HG03442 (cell line): ENCODE results near the gene SPAG16.

ENCODE experiments used
- ATAC-seq: cut with Tn5 transposase; IDR thresholded peaks from one replicate; pipeline ENCODE4 v1.9.1; 2021; ENCODE audit warnings: mild to moderate bottlenecking, moderate library complexity; ENCODE audit not compliant: unreplicated experiment

Gene SPAG16

DNA sequence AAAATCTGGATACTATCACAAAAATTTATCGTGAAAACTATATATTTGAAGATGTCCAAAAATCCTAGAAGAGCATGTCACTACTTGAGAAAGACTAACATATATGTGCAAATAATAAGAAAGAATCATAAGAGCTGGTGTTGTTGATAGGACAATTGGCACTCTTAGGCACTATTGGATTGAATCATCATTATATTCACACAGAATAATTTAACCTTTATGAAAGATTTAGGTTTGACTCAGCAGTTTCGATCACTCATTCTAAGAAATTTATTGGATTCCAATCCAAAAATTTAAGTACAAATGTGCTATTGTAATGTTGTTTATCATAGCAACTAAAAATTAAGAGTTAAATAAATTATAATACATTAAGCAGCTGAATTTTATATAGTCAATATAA lies 503.6 kb downstream of the SPAG16 start:
- ATAC-seq: peak; percentile 73

DNA sequence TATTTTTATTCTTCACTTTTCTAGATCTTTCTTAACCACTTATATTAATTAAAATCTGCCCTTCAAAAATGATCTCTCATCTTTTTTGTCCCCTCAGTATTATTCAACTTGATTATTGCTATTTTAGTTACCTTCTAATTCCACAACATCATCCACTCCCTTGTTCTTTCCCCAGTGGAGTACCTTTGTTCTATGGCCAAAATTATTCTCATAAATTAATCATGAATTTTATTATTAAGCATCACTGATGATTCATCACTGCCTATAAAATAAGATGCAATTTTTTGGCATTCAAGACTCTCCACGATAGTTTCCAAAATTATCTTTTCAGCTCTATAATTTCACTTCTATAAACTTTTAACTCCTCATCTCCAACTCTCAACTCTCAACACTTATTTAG lies 505.7 kb downstream of the SPAG16 start:
- ATAC-seq: no peak

DNA sequence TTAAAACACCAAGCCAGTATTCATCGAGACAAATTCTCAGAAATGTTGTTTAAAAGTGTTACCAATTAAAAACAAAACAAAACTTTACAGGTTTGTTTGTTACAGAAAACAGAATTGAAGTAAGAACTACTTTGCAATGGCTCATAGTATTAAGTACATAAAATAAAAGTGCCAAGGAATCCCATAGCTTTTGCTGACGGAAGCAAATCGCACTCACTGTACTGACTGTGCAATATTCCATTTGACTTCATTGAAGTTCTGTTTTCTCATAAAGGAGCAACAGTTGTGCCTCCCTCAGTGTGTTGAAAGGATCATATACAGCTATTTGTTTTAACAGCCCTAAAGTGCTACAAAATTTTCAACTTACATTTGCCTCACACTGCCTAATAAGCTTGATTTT lies 507.8 kb downstream of the SPAG16 start:
- ATAC-seq: no peak

DNA sequence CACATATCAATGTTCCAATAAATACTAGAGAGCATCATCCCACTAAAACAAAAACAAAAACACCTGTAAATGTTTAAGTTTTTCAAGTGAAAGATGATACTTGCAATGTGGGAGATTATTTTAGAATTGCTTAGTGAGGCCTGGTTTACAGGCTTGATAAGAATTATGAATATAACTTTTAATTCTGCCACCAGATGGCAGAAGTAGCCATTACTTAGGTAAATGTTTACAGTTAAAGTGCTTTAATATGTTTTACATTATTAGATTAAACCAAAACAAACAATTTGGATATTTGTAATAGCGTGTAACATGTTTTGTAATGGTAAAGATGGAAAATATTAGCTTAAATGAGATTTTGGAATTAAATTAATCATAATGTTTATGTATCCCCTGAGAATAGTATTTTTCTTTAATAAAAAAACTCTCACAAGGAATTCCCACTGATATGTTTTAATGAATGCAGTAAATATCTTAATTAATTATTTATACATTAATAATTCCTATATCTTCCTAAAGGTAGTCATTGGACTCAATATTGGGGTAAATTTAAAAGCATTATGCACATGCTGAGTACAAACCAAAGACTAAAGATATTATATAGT lies 522.0 kb downstream of the SPAG16 start:
- no peak for ATAC-seq

DNA sequence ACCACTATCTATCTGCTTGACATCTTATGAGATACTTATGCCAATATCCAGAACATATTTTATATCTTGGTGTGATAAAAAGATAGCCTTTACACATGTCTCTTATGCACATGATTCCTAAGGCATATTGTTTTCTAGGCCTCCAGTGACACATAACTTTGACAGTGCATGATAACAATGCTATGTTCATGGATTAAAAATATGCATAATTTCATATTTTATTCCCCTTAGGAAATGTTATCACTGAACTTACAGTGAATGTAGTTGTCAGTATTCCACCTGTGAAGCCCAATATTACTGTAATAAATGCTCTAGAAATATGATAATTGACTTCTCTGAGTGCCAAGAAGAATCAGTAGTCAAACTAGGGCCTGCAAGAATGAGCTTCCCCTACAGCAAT lies 532.3 kb downstream of the SPAG16 start:
- ATAC-seq: no peak

DNA sequence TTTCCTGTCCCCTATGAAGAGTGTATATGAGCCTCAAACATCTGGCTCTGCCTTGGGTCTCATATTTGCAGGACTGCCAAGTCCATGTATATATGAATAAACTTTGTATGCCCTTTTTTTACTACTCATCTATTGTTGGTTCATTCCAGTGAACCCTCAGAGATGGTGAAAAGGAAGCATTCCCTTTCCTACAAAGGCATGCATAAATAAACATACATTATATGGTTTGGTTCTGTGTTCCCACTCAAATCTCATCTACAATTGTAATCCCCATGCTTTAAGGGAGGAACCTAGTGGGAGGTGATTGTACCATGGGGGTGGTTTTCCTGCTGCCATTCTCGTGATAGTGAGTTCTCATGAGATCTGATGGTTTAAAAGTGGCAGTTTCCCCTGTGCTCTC lies 534.2 kb downstream of the SPAG16 start:
- no peak for ATAC-seq

DNA sequence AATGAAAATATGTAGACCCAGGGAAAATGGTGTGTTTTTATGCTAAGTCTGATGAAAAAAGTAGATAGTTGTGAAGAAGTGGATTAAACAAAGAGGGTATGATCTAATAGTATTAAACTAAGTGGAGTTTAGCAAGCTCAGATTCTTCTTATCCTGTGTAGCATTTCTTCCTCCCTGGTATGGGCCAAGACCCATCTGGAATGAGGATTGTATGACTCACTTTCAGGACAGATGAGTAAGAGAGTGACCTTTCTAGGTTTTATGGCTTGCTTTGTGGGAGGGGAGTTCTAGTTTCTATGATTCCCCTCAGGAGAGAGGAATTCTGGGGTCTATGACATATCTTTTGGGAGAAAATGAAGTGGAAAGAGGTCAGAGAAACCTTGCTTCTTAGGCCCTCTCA lies 550.1 kb downstream of the SPAG16 start:
- no peak for ATAC-seq

DNA sequence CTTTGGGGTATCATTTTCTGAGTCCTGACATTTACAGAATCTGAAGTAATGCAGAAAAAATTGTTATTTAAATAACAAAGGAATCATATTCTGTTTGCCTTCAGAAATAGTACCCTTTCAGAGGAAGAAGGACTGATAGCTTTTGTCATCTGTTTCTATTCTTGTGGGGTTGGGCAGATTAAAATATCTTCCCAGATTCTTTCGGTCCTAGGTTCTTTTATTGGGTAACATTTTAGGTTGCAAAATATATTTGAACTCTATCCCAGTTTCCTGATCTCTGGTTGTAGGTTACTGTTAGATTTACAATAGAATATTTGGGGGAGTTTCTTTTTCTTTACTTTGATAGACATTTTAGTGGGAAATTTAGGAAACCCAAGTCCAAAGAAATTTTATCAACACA lies 550.5 kb downstream of the SPAG16 start:
- ATAC-seq: no peak

DNA sequence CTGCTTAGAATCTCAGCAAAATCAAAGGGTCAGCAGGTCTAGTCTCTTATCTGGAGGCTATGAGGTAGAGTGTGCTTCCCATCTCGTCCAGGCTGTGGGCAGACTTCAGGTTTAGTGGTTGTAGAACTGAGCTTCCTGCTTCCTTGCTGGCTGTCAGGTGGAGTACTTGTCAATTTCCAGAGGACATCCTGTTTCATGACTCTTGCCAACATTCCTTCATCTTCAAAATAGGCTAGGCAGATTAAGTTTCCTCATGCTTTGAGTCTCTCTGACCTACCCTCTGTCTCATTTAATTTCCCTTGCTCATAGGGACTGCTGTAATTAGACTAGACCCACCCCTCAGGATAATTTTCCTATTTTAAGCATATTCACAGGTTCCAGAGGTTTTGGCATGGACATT lies 562.6 kb downstream of the SPAG16 start:
- ATAC-seq: no peak

DNA sequence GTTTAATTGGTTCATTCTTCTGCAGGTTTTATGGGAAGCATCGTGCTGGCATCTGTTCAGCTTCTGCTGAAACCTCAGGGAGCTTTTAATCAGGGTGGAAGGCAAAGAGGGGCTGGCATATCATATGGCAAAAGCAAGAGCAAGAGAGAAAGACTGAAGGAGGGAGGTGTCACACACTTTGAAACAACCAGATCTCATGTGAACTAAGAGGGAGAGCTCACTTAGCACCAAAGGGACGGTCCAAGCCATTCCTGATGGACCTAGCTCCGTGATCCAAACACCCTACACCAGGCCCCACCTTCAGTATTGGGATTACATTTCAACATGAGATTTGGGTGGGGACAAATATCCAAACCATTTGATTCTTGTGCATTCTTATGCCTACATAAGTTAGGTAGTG lies 563.1 kb downstream of the SPAG16 start:
- ATAC-seq: no peak

DNA sequence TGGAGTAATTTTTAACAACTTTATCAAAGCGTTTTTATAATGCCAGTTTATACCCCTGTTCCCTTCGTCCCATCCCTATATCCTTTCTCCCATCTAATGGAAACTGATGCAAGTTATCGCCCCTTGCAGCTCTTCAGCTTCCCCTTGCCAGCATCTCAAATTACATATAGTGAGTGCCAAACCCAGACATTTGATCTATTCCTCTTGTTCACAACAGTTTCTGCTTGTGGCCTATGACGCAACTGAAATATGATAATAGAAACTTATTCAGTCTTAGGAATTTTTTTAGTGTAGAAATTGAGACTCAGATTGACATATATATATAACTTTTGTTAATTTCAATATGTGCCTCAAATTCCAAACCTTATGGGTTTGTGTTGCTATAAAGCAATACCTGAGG lies 564.4 kb downstream of the SPAG16 start:
- no peak for ATAC-seq

DNA sequence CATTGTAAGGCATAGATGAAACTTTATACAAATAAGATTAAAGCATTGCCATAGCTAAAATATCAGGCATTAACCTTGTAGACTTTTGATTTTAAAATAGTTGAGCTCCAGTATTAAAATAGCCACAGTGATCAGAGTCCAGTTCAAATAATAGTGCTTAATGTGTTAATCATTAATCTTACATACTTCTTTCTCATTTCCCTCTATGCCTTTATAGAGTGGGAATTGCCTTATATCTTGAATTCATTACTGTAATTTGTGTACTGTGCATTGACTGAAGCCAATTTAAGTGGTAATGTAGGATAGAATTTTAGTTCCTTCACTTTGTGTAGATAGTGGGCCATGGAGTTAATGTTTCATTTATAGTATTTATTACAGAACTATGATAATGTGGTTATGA lies 577.4 kb downstream of the SPAG16 start:
- ATAC-seq: no peak

DNA sequence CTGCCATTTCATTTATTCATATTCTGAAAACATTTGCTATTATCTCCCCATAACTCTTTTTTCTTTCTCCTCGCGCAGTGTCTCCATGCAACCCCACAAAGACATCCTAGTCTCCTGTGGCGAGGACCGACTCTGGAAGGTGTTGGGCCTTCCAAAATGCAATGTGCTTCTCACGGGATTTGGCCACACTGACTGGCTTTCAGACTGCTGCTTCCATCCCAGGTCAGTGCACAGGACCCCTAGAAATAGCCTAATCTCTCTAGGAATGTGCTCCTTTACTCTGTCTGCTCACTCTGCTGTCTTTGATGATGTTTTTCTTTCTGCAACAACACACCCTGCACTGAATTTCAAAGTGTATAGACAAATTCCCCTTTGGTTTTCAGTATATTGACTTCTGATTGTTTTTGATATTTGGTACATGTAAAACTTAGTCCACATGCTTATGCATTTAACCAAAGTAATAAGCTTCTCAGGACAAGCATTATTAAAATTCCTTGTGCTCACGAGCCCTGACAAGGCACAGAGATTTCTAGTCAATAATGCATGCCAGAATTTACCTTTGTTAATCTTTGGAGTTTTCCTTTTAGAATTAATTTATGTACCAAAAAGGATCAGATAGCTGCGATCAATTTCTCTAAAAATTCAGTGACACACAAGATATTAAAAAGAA lies 578.3 kb downstream of the SPAG16 start:
- no peak for ATAC-seq

DNA sequence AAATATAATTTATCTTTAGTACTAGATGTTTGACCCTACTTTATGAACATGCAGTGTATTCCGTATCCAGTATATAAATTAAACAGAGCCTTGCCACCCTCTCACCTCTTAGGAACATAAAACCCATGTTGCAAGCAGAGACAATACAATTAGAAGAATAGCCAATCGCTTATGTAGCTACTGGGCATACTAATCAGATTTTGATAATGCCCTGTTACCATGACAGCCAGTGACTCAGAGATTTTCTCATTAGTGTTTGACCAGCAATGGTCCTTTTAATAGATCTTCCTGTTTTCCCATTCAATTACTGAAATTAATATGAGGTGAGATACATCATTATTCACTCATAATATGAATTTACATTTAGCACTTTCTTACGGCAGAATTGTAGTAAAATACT lies 579.3 kb downstream of the SPAG16 start:
- ATAC-seq: no peak

DNA sequence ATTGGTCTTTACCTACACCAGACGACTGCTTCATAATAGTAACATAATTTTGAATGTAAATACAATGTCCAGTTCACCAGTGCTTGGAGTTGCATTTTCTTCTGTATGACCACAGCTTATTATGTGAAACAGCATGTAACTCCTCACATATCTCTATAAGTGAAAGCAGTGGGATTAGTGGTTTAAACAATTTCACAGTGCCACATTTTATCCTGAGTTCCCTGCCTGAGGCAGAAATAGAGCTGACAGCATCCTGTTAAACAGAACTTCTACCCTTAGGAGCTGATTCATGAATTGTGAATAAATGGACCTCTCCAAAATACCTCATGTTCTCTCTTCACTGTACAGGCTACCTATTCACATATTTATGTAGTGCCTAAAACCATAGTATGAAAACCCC lies 584.3 kb downstream of the SPAG16 start:
- ATAC-seq: no peak

DNA sequence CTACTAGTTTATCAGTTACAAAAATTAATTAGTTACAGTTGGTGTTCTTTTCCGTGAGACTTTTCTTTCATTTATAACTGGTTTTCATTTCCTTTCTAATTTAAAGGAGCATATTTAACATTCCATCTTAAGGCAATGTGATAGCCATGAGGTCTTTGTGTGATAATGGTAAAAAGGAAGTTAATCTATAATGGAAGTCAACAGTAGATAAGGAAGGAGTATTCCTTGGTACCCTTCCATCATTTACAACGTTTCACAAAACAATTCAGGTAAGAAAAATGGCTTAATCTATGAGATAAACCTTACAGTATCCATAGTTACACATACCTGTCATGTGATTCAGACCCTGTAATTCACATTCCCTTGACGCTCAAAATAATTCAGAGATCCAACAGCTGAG lies 601.2 kb downstream of the SPAG16 start:
- no peak for ATAC-seq

DNA sequence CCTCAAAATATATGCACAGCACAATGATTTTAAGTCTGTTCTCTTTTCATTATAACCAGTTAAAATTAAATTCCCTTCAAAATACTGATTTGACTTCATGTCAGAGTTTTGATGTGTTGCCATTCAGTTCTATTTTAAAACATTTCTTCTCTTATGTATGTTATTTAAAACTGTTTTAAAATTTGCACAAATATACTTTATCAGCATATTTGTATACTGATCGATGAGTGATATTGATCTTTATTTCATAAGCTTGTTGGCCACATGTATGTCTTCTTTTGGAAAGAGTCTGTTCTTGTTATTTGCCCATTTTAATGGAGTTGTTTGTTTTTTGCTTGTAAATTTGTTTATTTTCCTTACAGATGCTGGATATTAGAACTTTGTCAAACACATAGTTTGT lies 630.2 kb downstream of the SPAG16 start:
- no peak for ATAC-seq

DNA sequence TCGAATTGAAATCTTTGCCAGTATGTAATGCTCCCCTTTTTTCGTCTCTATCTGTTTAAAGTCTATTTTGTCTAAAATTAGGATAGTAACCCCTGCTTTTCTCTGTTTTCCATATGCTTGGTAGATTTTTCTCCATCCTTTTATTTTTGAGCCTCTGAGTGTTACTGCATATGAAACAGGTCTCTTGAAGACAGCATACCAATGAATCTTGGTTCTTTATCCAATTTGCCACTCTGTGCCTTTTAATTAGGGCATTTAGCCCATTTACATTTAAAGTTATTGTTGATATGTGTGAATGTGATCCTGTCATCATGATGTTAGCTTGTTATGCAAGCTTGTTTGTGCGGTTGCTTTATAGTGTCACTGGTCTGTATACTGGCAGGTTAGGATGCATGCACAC lies 635.8 kb downstream of the SPAG16 start:
- no peak for ATAC-seq

DNA sequence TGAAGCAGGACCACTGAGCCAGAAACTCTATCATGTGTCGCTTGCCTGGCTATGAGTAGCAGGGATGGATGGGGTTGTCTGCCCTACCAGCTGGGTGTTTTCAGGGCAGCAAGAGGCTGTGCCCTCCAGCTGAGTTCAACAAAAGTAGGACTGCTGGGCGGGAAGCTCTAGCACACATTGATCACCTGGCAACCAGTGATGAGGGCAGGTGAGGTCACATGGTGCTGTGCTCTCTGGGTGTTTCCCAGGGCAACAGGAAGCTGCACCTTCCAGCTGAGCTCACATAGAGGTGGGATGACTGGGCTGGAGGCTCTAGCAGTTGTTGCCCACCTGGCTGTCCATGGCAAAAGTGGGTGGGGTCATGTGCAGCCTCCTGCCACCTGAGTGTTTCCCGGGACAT lies 639.3 kb downstream of the SPAG16 start:
- ATAC-seq: no peak

DNA sequence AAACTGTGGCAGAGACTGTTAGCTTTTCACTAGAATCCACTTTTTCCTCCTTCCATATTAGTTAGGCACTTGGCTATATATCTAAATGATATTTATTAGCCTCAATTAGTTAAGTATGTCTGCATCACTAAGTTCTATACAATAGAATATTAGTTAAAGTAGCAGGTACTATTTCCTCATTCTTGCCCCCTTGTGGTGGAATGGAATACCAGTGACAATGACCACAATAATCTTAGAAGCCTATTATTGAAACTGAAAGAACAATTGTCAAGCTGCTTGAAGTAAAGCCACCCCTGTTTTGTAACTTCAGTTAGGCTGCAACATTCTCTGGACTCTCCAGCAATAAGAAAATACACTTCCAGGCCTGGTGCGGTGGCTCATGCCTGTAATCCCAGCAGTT lies 650.3 kb downstream of the SPAG16 start:
- ATAC-seq: peak; percentile 98

DNA sequence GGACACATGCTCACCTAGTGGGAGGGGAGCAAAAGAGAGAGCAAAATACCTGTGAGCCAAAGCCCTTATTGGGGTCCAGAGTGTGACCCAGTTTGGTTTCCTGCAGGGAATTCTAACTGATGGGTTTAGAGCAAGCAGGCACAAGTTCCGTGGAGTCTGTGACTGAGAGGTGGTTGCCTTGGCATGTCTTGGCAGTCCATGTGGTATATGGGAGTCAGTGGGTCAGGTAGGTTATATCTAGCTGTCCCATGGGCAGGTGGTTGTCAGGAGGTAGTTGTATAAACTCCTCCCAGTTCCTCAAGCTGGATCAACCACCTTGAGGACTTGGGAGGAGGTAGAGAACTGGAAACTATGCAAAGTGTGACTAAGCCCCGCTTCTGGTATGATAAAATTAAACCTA lies 673.8 kb downstream of the SPAG16 start:
- no peak for ATAC-seq

DNA sequence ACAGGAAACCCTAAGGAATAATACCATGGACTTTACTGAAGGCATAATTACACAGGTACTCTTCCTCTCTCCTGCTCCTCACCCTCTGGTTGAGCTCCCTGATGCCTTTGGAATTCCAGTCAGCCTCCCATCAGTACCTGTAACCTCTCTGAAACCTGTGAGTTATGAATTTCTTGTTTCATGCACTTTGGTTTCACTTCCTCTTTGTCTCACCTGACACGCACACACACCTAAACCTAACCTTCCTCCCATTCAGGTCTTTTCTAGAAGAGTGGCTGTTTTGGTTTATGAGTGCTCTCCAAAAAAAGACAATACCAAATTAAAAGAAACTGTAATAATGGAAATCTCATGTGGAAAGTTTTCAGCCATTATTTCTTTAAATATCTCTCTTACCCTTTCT lies 675.3 kb downstream of the SPAG16 start:
- ATAC-seq: peak; percentile 86

DNA sequence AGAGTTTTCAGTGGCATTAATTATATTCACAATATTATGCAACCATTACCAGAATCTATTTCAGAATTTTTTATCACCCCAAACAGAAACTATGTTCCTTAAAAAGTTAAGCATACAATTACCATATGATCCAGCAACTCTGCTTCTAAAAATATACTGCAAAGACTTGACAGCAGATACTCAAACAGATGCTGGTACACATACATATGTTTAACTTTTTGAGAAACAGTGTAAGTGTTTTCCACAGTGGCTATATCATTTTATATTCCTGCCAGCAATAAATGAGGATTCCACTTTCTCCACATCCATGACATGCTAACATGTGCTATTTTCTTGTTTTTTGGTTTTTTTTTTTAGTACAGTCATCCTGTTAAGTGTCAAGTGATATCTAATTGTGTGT lies 687.3 kb downstream of the SPAG16 start:
- ATAC-seq: no peak
